T47D (cell line): ENCODE data around the gene OLIG2.

ENCODE experiments used
- DNase-seq, 2 experiments: peaks; one replicate each; pipeline versions ENCODE4 v3.0.0 to v3.0.0-alpha.2; 2011 to 2012; ENCODE audit warnings: low read depth in 1 of 2, low spot score in 1 of 2
- JUND ChIP-seq: IDR thresholded peaks from 2 replicates; pipeline ENCODE4 v1.6.1; 2012; ENCODE audit warnings: low read depth
- in situ Hi-C: cut with HindIII; loops from 2 replicates; pipeline ENCODE4 v1.10.0; 2016; ENCODE audit warnings: low sequenced_read_pairs, low pct_unique_long_range_greater_than_20kb

OLIG2 gene

DNA sequence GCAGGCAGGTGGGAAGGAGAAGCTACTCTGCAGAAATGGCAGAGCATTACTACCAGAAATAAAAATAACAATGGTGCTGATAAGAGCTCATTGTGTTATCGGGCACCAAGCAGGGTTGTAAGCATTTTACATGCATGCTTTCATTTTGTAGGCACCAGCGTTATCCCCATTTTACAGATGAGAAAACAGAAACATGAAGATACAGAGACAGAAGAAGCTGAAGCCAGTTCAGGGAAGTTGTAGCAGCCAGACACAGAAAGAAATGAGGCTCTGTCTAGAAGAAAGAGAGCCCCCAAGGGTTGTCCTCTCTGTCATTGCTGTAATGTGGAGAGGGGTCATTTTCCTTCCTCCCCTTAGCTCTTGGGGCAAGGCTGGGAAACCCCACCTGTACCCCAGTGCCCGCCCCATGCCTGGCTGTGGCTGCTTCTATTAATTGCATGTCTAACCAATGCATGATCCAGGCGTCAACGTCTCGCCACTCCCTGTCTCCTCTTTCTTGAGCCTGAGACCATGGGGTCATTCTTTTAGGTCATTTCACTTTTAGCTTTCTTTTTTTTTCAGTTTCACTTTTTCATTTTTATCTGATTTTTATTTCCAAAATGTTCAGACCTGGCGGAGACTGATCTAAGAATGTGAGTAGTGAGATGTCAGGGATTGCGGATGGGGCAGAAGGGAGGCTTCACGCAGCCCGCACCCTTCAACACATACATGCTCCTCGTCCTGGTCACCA lies 51.0 kb downstream of the OLIG2 start:
- no peak for TF ChIP-seq JUND
- no peak for DNase-seq
- in situ Hi-C loops, result no loop called here
